Activated T-cell treated with anti-CD3 and anti-CD28 coated beads, Interleukin-2, amount 50 U/mL, for 24 hours (primary cell): ENCODE measurements around the gene SNX10.
A peak's percentile ranks its signal among the peaks of the same experiment; 100 is the strongest.

ENCODE experiments used
- DNase-seq: peaks from one replicate; pipeline ENCODE4 v3.0.0-alpha.2; 2020
- H3K27ac Mint-ChIP-seq: 2 replicates; pipeline ENCODE4 v1.8.0; 2020; ENCODE audit warnings: mild to moderate bottlenecking, mixed read lengths
- H3K27me3 Mint-ChIP-seq: 2 replicates; pipeline ENCODE4 v1.8.0; 2020; ENCODE audit warnings: mixed read lengths
- H3K36me3 Mint-ChIP-seq: 2 replicates; pipeline ENCODE4 v1.8.0; 2020; ENCODE audit warnings: low read depth, mixed read lengths
- H3K4me1 Mint-ChIP-seq: 2 replicates; pipeline ENCODE4 v1.8.0; 2020; ENCODE audit warnings: low read depth, mixed read lengths
- H3K4me3 Mint-ChIP-seq: 2 replicates; pipeline ENCODE4 v1.8.0; 2020; ENCODE audit warnings: mild to moderate bottlenecking, moderate library complexity, mixed read lengths
- H3K9me3 Mint-ChIP-seq: 2 replicates; pipeline ENCODE4 v1.8.0; 2020; ENCODE audit warnings: mixed read lengths

The SNX10 gene

GRCh38 chr7:26361637-26362036 lies 70.0 kb downstream of the SNX10 start:
- no peaks in the 10 kb centered on the region for H3K9me3 Mint-ChIP-seq
- no peak for DNase-seq
- no peaks in the 10 kb centered on the region for H3K27me3 Mint-ChIP-seq
- no peak overlapping the region for H3K27ac Mint-ChIP-seq
- peaks cover 7% of the 10 kb centered on the region for H3K4me1 Mint-ChIP-seq
- H3K36me3 Mint-ChIP-seq: peaks cover 19% of the 10 kb centered on the region
- H3K4me3 Mint-ChIP-seq: no peak overlapping the region

DNA sequence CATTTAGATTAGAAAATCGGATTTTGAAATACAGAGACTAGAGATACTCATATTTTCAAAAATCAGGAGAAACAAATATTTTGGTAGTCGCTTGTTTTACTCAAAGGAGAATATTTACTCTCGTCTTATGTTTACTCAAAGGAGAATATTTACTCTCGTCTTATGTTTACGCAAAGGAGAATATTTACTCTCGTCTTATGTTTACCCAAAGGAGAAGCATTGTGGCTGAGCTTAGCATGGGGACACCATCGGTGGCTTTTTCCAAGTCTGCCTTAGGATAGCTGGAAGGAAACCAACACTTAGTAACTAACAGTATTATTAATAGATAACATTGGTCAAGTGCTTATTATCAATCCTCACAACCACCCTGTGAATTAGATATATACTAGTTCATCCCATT lies 71.8 kb downstream of the SNX10 start:
- Mint-ChIP-seq H3K4me1 (peaks cover 7% of the 10 kb centered on the region), H3K4me3 (no peak overlapping the region), H3K9me3 (no peaks in the 10 kb centered on the region), H3K27me3 (no peaks in the 10 kb centered on the region), H3K27ac (no peak overlapping the region), H3K36me3 (peaks cover 31% of the 10 kb centered on the region)
- no peak for DNase-seq

DNA sequence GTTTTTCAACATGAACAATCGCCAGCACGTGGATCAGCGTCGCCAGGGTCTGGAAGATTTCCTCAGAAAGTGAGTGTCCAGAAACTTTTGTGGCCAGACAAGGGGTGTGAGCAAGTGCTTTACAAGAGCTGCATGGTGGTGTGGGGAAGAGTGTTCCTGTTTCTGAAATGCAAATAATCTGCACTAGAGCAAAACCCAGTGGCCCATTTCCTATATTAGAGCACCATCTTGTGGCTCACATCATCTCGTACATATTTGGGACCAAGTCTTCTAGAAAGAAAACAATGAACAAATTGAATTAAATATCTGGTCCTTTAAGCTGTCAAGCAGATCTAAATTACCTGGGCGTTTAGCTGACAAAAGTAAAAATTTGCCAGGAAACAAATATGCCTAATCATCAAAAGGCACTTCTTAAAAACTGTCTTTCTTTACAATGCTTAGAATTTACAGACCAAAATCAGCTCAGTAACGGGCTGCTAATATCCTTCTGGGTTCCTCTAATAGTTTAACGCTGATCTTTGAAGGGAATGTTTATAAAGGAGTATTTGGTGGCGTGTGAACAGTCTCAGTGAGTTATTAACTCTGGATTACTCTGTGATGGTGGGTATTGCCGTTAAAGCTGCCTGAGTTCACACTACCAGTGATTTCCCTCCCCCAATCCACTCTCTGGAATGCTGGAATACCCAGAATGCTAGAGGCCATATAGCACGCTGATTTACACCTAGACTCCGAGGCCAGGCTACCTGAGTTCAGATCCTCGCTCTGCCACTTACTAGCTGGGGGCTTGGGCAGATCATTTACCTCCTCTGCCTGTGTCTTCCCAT lies 73.6 kb downstream of the SNX10 start:
- peak; percentile 48 for DNase-seq
- peak overlapping the region; percentile 33 for H3K27ac Mint-ChIP-seq

DNA sequence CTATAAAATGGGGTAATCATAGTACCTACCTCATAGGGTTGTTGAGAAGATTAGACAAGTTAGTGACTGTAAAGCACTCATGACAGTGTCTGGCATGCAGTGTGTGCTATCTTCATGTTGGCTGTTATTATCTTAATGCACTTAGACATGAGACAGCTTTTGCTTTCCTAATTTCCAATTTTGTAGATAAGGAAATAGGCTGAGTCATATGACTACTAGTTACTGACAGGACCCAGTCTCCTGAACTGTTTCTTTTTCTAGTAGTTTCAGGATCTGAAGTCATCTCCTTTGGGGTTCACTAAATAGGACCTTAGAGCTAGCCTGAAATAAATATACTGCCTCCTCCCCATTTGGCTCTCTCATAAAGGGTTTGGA lies 74.2 kb downstream of the SNX10 start:
- H3K4me3 Mint-ChIP-seq: no peak overlapping the region
- peaks cover 31% of the 10 kb centered on the region for H3K36me3 Mint-ChIP-seq
- no peak for DNase-seq
- peaks cover 11% of the 10 kb centered on the region for H3K4me1 Mint-ChIP-seq
- peaks cover 3% of the 10 kb centered on the region for H3K27me3 Mint-ChIP-seq
- no peaks in the 10 kb centered on the region for H3K9me3 Mint-ChIP-seq
- H3K27ac Mint-ChIP-seq: peak overlapping the region; percentile 33

More for the DNA sequence above, 73.6 kb downstream of the SNX10 start:
- H3K4me3 Mint-ChIP-seq: no peak overlapping the region
- H3K9me3 Mint-ChIP-seq: no peaks in the 10 kb centered on the region
- peaks cover 14% of the 10 kb centered on the region for H3K4me1 Mint-ChIP-seq
- H3K27me3 Mint-ChIP-seq: peaks cover 3% of the 10 kb centered on the region
- H3K36me3 Mint-ChIP-seq: peaks cover 31% of the 10 kb centered on the region

DNA sequence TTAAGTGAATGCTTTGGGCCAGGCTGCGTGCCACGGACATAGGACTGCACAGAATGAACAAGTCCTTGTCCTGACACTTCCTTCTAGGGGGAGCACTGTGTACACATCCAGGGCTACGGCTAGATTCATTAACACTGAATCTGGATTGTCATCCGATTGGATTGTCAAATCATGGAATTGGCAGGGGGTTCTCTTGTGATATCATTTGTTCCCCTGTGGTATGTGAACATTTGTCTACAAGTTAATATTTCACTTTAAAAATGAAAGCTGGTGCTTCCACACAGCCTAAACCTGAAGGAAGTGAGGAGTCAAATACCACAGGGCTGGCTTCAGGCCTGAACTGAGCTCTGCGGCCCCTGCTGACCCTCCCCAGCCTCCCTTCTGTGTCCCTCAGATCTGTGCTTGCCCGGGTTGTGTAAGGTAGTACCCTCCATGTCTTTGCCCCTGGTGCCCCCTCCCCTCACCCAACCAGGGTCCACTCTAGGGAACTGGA lies 75.6 kb downstream of the SNX10 start:
- H3K27me3 Mint-ChIP-seq: peaks cover 4% of the 10 kb centered on the region
- no peak for DNase-seq
- H3K4me3 Mint-ChIP-seq: no peak overlapping the region
- peaks cover 10% of the 10 kb centered on the region for H3K4me1 Mint-ChIP-seq
- peaks cover 36% of the 10 kb centered on the region for H3K36me3 Mint-ChIP-seq
- H3K9me3 Mint-ChIP-seq: no peaks in the 10 kb centered on the region
- H3K27ac Mint-ChIP-seq: no peak overlapping the region

GRCh38 chr7:26368542-26368941 lies 76.9 kb downstream of the SNX10 start:
- H3K36me3 Mint-ChIP-seq: peaks cover 44% of the 10 kb centered on the region
- H3K4me1 Mint-ChIP-seq: peaks cover 10% of the 10 kb centered on the region
- H3K4me3 Mint-ChIP-seq: no peak overlapping the region
- H3K9me3 Mint-ChIP-seq: no peaks in the 10 kb centered on the region
- H3K27me3 Mint-ChIP-seq: peaks cover 12% of the 10 kb centered on the region
- H3K27ac Mint-ChIP-seq: no peak overlapping the region
- DNase-seq: no peak

- no peak for DNase-seq
- Mint-ChIP-seq H3K36me3 (peaks cover 44% of the 10 kb centered on the region), H3K4me1 (peaks cover 10% of the 10 kb centered on the region)
Measured at GRCh38 chr7:26369593-26369992, 77.9 kb downstream of the SNX10 start.

GRCh38 chr7:26370011-26370410 lies 78.3 kb downstream of the SNX10 start:
- peaks cover 42% of the 10 kb centered on the region for H3K36me3 Mint-ChIP-seq
- no peak overlapping the region for H3K27ac Mint-ChIP-seq
- peaks cover 22% of the 10 kb centered on the region for H3K27me3 Mint-ChIP-seq
- H3K4me3 Mint-ChIP-seq: no peak overlapping the region
- no peaks in the 10 kb centered on the region for H3K9me3 Mint-ChIP-seq
- no peak for DNase-seq
- peaks cover 8% of the 10 kb centered on the region for H3K4me1 Mint-ChIP-seq

More at GRCh38 chr7:26369593-26369992, 77.9 kb downstream of the SNX10 start:
- Mint-ChIP-seq H3K4me3 (no peak overlapping the region), H3K27ac (no peak overlapping the region), H3K9me3 (no peaks in the 10 kb centered on the region), H3K27me3 (peaks cover 20% of the 10 kb centered on the region)

GRCh38 chr7:26372249-26372648 lies 80.6 kb downstream of the SNX10 start:
- Mint-ChIP-seq H3K36me3 (peaks cover 25% of the 10 kb centered on the region), H3K27ac (no peak overlapping the region), H3K27me3 (peaks cover 30% of the 10 kb centered on the region), H3K4me3 (no peak overlapping the region), H3K9me3 (no peaks in the 10 kb centered on the region), H3K4me1 (peaks cover 13% of the 10 kb centered on the region)
- DNase-seq: no peak

DNA sequence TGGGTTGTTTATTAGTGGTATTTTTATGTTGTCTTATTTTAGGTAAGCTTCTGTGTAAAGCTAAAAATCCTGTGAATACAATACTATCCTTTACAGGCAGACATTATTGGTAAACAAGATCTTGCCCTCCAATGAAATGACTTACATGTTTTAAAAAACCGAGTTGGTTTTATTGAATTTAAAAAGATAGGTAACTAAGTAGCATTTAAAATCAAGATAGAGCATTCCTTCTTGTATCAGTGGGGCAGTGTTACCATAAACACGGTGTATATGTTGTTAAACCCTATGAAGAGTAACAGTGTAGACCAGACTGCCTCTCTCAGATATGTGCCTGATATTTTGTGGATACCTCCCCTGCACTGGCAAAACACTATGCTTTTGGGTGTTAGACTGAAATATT lies 81.0 kb downstream of the SNX10 start:
- Mint-ChIP-seq H3K27me3 (peaks cover 34% of the 10 kb centered on the region), H3K4me3 (no peak overlapping the region), H3K27ac (no peak overlapping the region), H3K4me1 (peaks cover 14% of the 10 kb centered on the region), H3K36me3 (peaks cover 21% of the 10 kb centered on the region), H3K9me3 (no peaks in the 10 kb centered on the region)
- DNase-seq: no peak

DNA sequence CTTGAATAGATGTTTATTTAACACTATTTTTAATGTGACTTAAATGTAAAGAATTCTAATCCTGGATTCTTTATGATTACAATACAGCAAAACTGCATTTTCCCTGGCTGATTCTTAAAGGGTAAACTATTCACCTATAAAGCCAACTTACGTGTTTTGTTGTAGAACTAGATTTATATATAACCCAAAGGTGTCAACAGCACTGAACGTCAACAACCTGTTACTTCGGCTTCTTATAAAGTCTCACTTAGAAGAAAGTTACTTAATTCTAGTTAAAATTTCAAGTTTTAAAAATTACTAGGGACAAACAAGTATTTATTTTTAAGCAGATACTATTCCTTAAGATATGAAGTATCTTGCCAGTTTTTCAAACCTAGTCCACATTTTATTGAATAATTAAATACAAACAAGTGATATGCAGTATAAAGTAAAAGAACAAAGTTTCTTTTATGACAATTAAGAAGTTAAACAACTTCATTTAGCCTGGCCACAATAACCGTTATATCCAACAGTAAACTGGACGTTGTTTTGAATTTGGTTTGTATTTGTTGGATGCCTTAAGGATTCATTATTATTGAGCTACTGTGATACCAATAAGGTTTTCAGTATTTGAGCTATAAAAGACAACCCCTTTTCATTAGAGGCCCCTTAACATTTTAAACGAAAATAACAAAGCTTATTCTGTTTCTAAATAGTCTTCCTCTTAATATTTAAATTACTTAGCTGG lies 83.1 kb downstream of the SNX10 start:
- H3K4me1 Mint-ChIP-seq: peaks cover 11% of the 10 kb centered on the region
- no peak for DNase-seq
- peaks cover 19% of the 10 kb centered on the region for H3K36me3 Mint-ChIP-seq
- H3K4me3 Mint-ChIP-seq: no peak overlapping the region
- H3K27me3 Mint-ChIP-seq: peaks cover 52% of the 10 kb centered on the region
- H3K27ac Mint-ChIP-seq: no peak overlapping the region
- H3K9me3 Mint-ChIP-seq: no peaks in the 10 kb centered on the region

GRCh38 chr7:26375726-26376174 lies 84.1 kb downstream of the SNX10 start:
- peaks cover 7% of the 10 kb centered on the region for H3K4me1 Mint-ChIP-seq
- H3K27me3 Mint-ChIP-seq: peaks cover 54% of the 10 kb centered on the region
- no peak overlapping the region for H3K27ac Mint-ChIP-seq
- DNase-seq: no peak
- H3K9me3 Mint-ChIP-seq: no peaks in the 10 kb centered on the region
- peaks cover 19% of the 10 kb centered on the region for H3K36me3 Mint-ChIP-seq
- peak overlapping the region; percentile 63 for H3K4me3 Mint-ChIP-seq

GRCh38 chr7:26376175-26376917 lies 84.7 kb downstream of the SNX10 start:
- Mint-ChIP-seq H3K4me3 (peak overlapping the region; percentile 71), H3K9me3 (no peaks in the 10 kb centered on the region), H3K27ac (peak overlapping the region; percentile 57)

GRCh38 chr7:26378016-26378415 lies 86.4 kb downstream of the SNX10 start:
- H3K27me3 Mint-ChIP-seq: peaks cover 50% of the 10 kb centered on the region
- no peaks in the 10 kb centered on the region for H3K9me3 Mint-ChIP-seq
- no peak overlapping the region for H3K4me3 Mint-ChIP-seq
- DNase-seq: no peak
- H3K36me3 Mint-ChIP-seq: peaks cover 8% of the 10 kb centered on the region
- no peak overlapping the region for H3K27ac Mint-ChIP-seq
- H3K4me1 Mint-ChIP-seq: peaks cover 10% of the 10 kb centered on the region

More at GRCh38 chr7:26376175-26376917, 84.7 kb downstream of the SNX10 start:
- Mint-ChIP-seq H3K36me3 (peaks cover 19% of the 10 kb centered on the region), H3K27me3 (peaks cover 54% of the 10 kb centered on the region), H3K4me1 (peaks cover 10% of the 10 kb centered on the region)
- peak; percentile 66 for DNase-seq
